HFFc6 (cell line): ENCODE data around the gene CFAP299. TPM values are rescaled to one million over a fixed set of nuclear protein-coding genes. Genes with fewer than 3 reads are reported as not detected.

ENCODE experiments used
- DNase-seq: peaks from one replicate; pipeline ENCODE4 v3.0.0-alpha.2; 2018
- H3K27ac Mint-ChIP-seq: 2 replicates; pipeline ENCODE4 v1.8.0; 2020; ENCODE audit warnings: mild to moderate bottlenecking, mixed read lengths
- H3K27me3 Mint-ChIP-seq: 2 replicates; pipeline ENCODE4 v1.8.0; 2021; ENCODE audit warnings: mild to moderate bottlenecking, moderate library complexity, mixed read lengths; ENCODE audit not compliant: insufficient read depth
- H3K36me3 Mint-ChIP-seq: 2 replicates; pipeline ENCODE4 v1.8.0; 2021; ENCODE audit warnings: low read depth, mixed read lengths
- H3K4me1 Mint-ChIP-seq: 2 replicates; pipeline ENCODE4 v1.8.0; 2020; ENCODE audit warnings: low read depth, mixed read lengths
- H3K4me3 Mint-ChIP-seq: 2 replicates; pipeline ENCODE4 v1.8.0; 2020; ENCODE audit warnings: mild to moderate bottlenecking, moderate library complexity, mixed read lengths
- H3K9me3 Mint-ChIP-seq: 2 replicates; pipeline ENCODE4 v1.8.0; 2020; ENCODE audit warnings: mild to moderate bottlenecking, mixed read lengths
- CTCF ChIP-seq: fragments of 200-600 bp; sonication (generic); IDR thresholded peaks from 2 replicates; pipeline ENCODE4 v1.5.0; 2021; ENCODE audit warnings: antibody characterized with exemption, mild to moderate bottlenecking
- total RNA-seq, 6 experiments: library from RNA; stranded (reverse); fragmentation: NEBNext Ultra II Directional; extraction: Animal tissue kit (Norgen Biotek cat#: 25700); gene quantifications; 2 replicates in 1 of 6; 3 replicates in 5 of 6; pipeline ENCODE4 v1.2.3, GENCODE V29; 2021

Gene CFAP299
- total RNA-seq, 6 experiments from 2014 or later = 4.8 to 9.0 (median 8.7) TPM

- Mint-ChIP-seq H3K4me3 (no peak overlapping the region), H3K36me3 (0 out of 2 replicates have a peak, but pooled peaks cover 2% of the 10 kb centered on the region)
- peak; percentile 16 for DNase-seq
Measured at GRCh38 chr4:80900908-80901307, 565.4 kb downstream of the CFAP299 start.

GRCh38 chr4:80903020-80903419 lies 567.5 kb downstream of the CFAP299 start:
- no peak for TF ChIP-seq CTCF
- peaks cover 12% of the 10 kb centered on the region for H3K4me1 Mint-ChIP-seq
- no peak for DNase-seq
- H3K9me3 Mint-ChIP-seq = peaks cover 13% of the 10 kb centered on the region
- no peaks in the 10 kb centered on the region for H3K27me3 Mint-ChIP-seq
- H3K36me3 Mint-ChIP-seq = peaks cover 20% of the 10 kb centered on the region
- H3K4me3 Mint-ChIP-seq = no peak overlapping the region
- no peak overlapping the region for H3K27ac Mint-ChIP-seq

More at GRCh38 chr4:80900908-80901307, 565.4 kb downstream of the CFAP299 start:
- H3K27me3 Mint-ChIP-seq = no peaks in the 10 kb centered on the region
- H3K9me3 Mint-ChIP-seq = no peaks in the 10 kb centered on the region
- peaks cover 12% of the 10 kb centered on the region for H3K4me1 Mint-ChIP-seq
- no peak overlapping the region for H3K27ac Mint-ChIP-seq
- no peak for TF ChIP-seq CTCF

- Mint-ChIP-seq H3K4me3 (no peak overlapping the region), H3K4me1 (no peaks in the 10 kb centered on the region), H3K36me3 (peaks cover 22% of the 10 kb centered on the region), H3K27ac (no peak overlapping the region), H3K9me3 (peaks cover 13% of the 10 kb centered on the region), H3K27me3 (no peaks in the 10 kb centered on the region; the same call in 1 of the 2 replicates)
- DNase-seq = no peak
- no peak for TF ChIP-seq CTCF
Measured at GRCh38 chr4:80909938-80910337, 574.4 kb downstream of the CFAP299 start.

- no peaks in the 10 kb centered on the region for H3K4me1 Mint-ChIP-seq
Measured at GRCh38 chr4:80911458-80911857, 575.9 kb downstream of the CFAP299 start.

GRCh38 chr4:80912350-80912749 lies 576.8 kb downstream of the CFAP299 start:
- peaks cover 1% of the 10 kb centered on the region; the same call in 1 of the 2 replicates for H3K9me3 Mint-ChIP-seq
- no peaks in the 10 kb centered on the region; the same call in 1 of the 2 replicates for H3K27me3 Mint-ChIP-seq
- no peak overlapping the region for H3K4me3 Mint-ChIP-seq
- no peak overlapping the region for H3K27ac Mint-ChIP-seq
- TF ChIP-seq CTCF = no peak
- DNase-seq = no peak
- no peaks in the 10 kb centered on the region for H3K4me1 Mint-ChIP-seq
- peaks cover 8% of the 10 kb centered on the region for H3K36me3 Mint-ChIP-seq

More at GRCh38 chr4:80911458-80911857, 575.9 kb downstream of the CFAP299 start:
- Mint-ChIP-seq H3K27me3 (no peaks in the 10 kb centered on the region; the same call in 1 of the 2 replicates), H3K27ac (no peak overlapping the region), H3K9me3 (peaks cover 10% of the 10 kb centered on the region), H3K36me3 (peaks cover 15% of the 10 kb centered on the region), H3K4me3 (no peak overlapping the region)
- DNase-seq = no peak
- no peak for TF ChIP-seq CTCF
